GM19328 (cell line): Measurements from ENCODE around the gene TMEM150B.
"Not testable (repeated sequence)": the region's sequence is repeated elsewhere in the genome, so short reads cannot be mapped to it uniquely, and the experiment has no call there.

ENCODE experiments used
- ATAC-seq: cut with Tn5 transposase; IDR thresholded peaks from one replicate; pipeline ENCODE4 v1.9.1; 2021; ENCODE audit warnings: mild to moderate bottlenecking, moderate library complexity; ENCODE audit not compliant: unreplicated experiment

Gene TMEM150B

GRCh38 chr19:55339889-55340783 is 15.0 kb upstream of the TMEM150B start:
- ATAC-seq = no peak

GRCh38 chr19:55339105-55339888 is 14.2 kb upstream of the TMEM150B start, which contains the start of gene KMT5C:
Gene KMT5C, plus strand, starts transcription at chr19:55339876. Its CDS starts 2,061 bp downstream, at chr19:55341937.
- ATAC-seq = peak; percentile 82

- ATAC-seq = no peak
Observed at GRCh38 chr19:55336101-55336500, 11.0 kb upstream of the TMEM150B start.

- ATAC-seq = no peak
Observed at GRCh38 chr19:55333870-55334269, 8.7 kb upstream of the TMEM150B start.

- not testable (repeated sequence) for ATAC-seq
Observed at GRCh38 chr19:55329791-55330190, 4.7 kb upstream of the TMEM150B start.

GRCh38 chr19:55328774-55329318 is 3.7 kb upstream of the TMEM150B start:
- ATAC-seq = not testable (repeated sequence)

GRCh38 chr19:55324662-55325061 is 479 bp downstream of the TMEM150B start:
- no peak for ATAC-seq

- no peak for ATAC-seq
Observed at GRCh38 chr19:55322204-55322885, 2.8 kb downstream of the TMEM150B start.

GRCh38 chr19:55321466-55322137 is 3.5 kb downstream of the TMEM150B start:
- no peak for ATAC-seq

GRCh38 chr19:55320844-55321419 is 4.2 kb downstream of the TMEM150B start:
- no peak for ATAC-seq

GRCh38 chr19:55319785-55320184 is 5.4 kb downstream of the TMEM150B start:
- no peak for ATAC-seq

GRCh38 chr19:55316646-55317045 is 8.5 kb downstream of the TMEM150B start:
- ATAC-seq = no peak

- ATAC-seq = no peak
Observed at GRCh38 chr19:55315956-55316525, 9.1 kb downstream of the TMEM150B start.

- ATAC-seq = no peak
Observed at GRCh38 chr19:55314396-55314795, 10.7 kb downstream of the TMEM150B start.

- no peak for ATAC-seq
Observed at GRCh38 chr19:55312621-55313512, 12.3 kb downstream of the TMEM150B start.

- ATAC-seq = no peak
Observed at GRCh38 chr19:55311797-55312196, 13.3 kb downstream of the TMEM150B start.

- no peak for ATAC-seq
Observed at GRCh38 chr19:55311397-55311796, 13.7 kb downstream of the TMEM150B start.

GRCh38 chr19:55310498-55310897 is 14.6 kb downstream of the TMEM150B start:
- ATAC-seq = no peak

GRCh38 chr19:55309448-55309847 is 15.7 kb downstream of the TMEM150B start:
- no peak for ATAC-seq
